DMS153 treated with DMSO at 0.1 percent for 48 hours (cell line): ENCODE measurements around the gene TBL1XR1.
"Not testable (repeated sequence)": the region's sequence is repeated elsewhere in the genome, so short reads cannot be mapped to it uniquely, and the experiment has no call there.

ENCODE experiments used
- DNase-seq: peaks from one replicate; lab custom pipeline; 2025; ENCODE audit not compliant: unreplicated experiment; lab: John Stamatoyannopoulos, UW

Gene TBL1XR1

GRCh38 chr3:177184602-177185001, 12.7 kb downstream of the TBL1XR1 start:
- DNase-seq: not testable (repeated sequence)

GRCh38 chr3:177182352-177182751, 14.9 kb downstream of the TBL1XR1 start:
- DNase-seq: no peak

- DNase-seq: no peak
Observed at GRCh38 chr3:177181418-177181817, 15.9 kb downstream of the TBL1XR1 start.

GRCh38 chr3:177180506-177180905, 16.8 kb downstream of the TBL1XR1 start:
- no peak for DNase-seq

GRCh38 chr3:177179281-177180067, 17.8 kb downstream of the TBL1XR1 start:
- DNase-seq: no peak

GRCh38 chr3:177177749-177178221, 19.5 kb downstream of the TBL1XR1 start:
- no peak for DNase-seq

GRCh38 chr3:177174607-177175170, 22.6 kb downstream of the TBL1XR1 start:
- DNase-seq: no peak

GRCh38 chr3:177169936-177170722, 27.2 kb downstream of the TBL1XR1 start:
- DNase-seq: peak; percentile 18

- no peak for DNase-seq
Observed at GRCh38 chr3:177168431-177168830, 28.9 kb downstream of the TBL1XR1 start.

GRCh38 chr3:177162742-177163141, 34.5 kb downstream of the TBL1XR1 start:
- no peak for DNase-seq

- DNase-seq: not testable (repeated sequence)
Observed at GRCh38 chr3:177161603-177162002, 35.7 kb downstream of the TBL1XR1 start.

GRCh38 chr3:177158461-177158860, 38.8 kb downstream of the TBL1XR1 start:
- DNase-seq: no peak

- no peak for DNase-seq
Observed at GRCh38 chr3:177157492-177157891, 39.8 kb downstream of the TBL1XR1 start.

- DNase-seq: no peak
Observed at GRCh38 chr3:177154733-177155132, 42.5 kb downstream of the TBL1XR1 start.

- peak; percentile 68 for DNase-seq
Observed at GRCh38 chr3:177150970-177151627, 46.2 kb downstream of the TBL1XR1 start.

- DNase-seq: no peak
Observed at GRCh38 chr3:177150218-177150916, 46.9 kb downstream of the TBL1XR1 start.

- DNase-seq: no peak
Observed at GRCh38 chr3:177149106-177149505, 48.2 kb downstream of the TBL1XR1 start.

- no peak for DNase-seq
Observed at GRCh38 chr3:177147790-177148189, 49.5 kb downstream of the TBL1XR1 start.

- no peak for DNase-seq
Observed at GRCh38 chr3:177146646-177147045, 50.6 kb downstream of the TBL1XR1 start.

GRCh38 chr3:177145954-177146353, 51.3 kb downstream of the TBL1XR1 start:
- DNase-seq: no peak

- DNase-seq: no peak
Observed at GRCh38 chr3:177145381-177145780, 51.9 kb downstream of the TBL1XR1 start.
